Activated CD4-positive, alpha-beta T cell treated with anti-CD3 and anti-CD28 coated beads, Interleukin-2, amount 50 U/mL, for 24 hours (primary cell): Measurements from ENCODE around the gene PER1.
A peak's percentile ranks its signal among the peaks of the same experiment; 100 is the strongest.

ENCODE experiments used
- DNase-seq, 2 donors: peaks; one replicate each; pipeline ENCODE4 v3.0.0-alpha.2; 2020; ENCODE audit warnings: low read depth in 1 of 2, low spot score in 1 of 2

PER1 gene

DNA sequence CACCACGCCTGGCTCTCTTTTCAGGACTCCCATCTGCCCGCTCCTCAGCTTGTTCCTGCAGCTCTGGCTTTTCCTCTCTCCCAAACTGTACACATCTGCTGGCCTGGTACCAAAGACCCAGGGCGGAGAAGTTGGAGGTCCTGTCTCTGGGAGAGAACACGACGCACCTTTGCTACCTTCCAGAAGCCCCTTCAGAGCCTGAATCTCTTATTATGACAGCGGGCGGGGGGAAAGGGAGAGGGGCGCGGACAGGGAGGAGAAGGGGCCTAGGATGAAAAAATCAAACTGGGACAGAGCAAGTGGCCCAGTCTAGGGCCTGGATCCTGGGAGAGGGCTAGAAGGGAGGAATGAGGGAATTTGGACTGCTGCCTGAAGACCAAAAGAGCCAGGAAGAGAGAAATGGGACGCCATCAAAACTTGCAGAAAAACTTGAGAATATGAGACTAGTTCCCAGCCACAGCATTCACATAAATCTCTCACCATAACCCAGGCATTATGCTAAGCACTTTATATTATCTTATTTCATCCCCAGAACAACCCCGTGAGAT, 2.5 kb upstream of the PER1 start:
- no peak for DNase-seq

DNA sequence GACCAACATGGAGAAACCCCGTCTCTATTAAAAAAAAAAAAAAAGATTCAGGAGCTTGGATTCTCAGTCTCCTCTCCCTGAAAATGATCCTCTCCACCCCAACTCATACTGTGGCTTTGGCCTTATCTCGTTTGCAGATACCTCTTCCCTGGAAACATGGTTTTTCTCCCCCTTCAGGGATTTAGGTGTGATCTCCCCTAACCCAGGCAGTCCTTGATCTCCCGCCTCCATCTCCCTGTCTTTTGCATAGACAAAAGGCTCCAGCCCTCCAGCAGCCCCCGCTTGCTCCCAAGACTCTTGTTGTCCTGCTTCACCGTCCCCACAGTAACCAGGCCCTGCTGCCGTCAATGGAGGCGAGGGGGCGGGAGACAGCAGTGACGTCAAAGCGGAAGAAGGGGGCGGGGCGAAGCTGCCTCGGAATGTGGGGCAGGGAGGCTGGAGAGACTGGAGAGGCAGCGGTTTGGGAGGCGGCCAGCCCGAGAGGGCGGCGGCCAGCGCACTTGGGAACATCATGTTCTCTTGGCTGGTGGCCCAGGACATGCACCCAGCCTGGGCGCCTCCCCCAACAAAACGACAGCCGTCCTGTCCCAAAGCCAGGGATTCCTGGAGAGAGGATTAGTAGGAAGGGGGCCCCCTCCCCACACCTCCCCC, 1.9 kb upstream of the PER1 start:
- DNase-seq = peak; percentile 62 to 84

DNA sequence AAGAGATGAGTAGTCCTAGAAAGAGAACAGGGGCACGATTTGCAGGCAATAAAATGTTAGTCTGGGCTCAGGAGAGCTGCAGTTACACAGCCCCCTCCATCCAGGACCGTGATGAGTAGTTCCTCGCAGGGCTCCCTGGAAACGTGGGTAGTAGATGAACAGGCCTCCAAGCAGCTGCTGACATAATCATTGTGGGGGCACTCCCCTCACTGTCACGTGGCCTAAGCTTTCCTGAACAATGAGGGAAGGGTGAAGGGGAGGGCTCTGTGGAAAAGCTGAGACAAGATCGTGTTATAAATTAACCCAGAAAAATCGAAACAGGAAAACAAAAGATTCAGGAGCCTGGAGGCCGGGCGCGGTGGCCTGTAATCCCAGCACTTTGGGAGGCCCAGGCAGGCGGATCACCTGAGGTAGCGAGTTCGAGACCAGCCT, 1.3 kb upstream of the PER1 start:
- DNase-seq = peak; percentile 23 to 57

DNA sequence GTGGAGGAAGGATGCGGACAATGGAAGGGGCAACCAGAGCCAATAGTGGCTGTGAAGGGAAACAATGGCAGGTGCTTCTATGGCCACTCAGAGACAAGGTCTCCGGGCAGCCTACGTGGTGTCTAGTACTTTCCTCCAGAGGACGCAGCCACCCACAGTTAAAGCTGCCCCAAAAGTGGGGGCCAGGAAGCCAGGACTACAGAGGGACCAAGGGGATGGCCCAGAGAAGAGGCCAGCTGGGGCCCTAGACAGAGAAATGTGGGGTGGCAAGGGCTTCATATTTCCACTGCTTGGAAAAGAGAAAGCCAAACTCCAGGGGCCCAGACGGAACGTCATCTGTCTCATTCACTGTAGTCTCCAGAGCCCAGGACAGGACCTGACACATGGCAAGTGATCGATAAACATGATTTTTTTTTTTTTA, 837 bp upstream of the PER1 start:
- no peak for DNase-seq

DNA sequence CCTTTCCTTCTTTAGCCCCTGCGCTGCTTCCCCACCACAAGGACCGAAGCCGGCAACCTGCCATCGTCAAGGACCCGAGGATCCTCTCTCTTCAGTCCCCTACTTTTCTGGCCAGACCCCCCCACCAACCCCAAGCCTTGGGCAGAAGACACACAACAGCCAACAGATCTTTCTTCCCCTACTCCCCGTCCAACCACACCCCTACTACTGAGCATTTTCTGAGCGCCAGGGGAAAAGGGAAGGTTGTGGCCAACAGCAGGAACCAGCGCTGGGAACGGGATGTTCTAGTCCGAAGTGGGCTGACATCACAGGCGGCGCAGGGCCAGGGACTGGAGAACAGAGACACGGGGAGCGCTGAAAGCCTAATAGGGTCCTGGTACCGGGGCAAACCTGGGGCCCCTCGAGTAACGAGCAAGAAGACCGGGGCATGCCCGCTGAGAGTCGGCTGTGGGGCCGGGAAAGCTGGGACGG, 528 bp downstream of the PER1 start:
- no peak for DNase-seq

DNA sequence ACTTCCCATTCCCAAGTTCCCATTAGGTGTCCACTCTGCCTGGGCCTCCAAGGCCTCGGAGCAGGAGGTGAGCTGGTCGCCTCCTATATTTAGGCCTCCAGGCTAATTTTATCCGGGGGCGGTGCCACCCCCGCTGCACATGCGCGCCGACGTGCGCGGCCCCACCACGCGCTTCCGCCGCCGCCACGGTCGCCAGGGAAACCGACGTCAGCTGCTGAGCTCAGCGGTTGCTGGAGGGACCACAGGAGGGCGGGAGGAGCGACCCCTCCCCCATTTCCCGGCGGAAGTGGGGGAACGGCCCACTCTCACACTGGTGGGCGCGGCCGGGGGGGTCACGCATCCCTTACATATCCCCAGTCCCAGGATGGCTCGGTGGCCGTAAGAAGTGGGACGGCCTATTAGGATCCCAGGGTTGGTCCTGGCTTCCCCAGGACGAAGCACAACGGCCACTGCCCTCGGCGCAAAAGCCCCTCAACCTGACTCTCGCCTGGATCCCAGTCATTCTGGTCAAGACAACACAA, 1.0 kb downstream of the PER1 start:
- DNase-seq = peak; percentile 68 to 80

DNA sequence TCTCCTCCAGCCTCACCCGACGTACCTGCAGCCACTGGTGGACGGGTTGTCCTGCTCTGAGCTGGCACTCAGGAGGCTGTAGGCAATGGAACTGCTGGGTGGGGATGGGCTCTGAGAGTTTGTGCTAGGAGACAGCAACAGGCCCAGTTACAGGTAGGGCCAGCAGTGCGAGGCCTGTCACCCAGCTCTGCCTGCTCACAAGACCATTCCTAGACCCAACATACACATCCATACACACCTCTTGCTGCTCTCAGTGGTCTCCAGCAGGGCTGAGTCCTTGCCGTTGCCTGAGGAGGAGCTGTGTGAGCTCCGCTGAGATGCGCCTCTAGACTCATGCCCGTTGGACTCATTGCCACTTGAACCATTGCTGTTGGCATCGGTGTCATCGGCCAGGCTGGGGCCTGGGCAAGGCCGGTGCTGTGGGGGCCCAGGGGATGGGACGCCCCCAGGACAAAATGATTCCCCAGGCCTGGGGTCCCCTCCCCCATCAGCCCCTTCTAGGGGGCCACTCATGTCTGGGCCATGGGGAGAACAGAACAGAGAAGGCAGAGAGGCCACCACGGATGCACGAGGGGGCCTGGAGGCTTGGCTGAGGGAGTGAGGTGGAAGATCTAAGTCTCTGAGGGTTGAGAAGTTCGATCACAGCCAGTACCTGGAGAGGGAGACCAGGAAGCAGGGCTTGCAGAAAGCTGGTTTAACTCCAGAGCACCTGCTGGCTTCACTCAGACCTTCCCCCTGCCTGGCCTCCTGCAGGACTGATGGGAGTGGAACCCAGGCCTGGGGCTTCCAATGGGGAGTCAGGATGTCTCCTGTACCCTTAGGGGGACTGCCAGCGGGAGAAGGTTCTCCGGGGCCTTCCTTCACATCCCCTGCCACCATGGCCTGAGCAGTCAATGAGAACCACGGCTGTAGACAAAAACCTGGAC, 1.7 kb downstream of the PER1 start:
- no peak for DNase-seq

DNA sequence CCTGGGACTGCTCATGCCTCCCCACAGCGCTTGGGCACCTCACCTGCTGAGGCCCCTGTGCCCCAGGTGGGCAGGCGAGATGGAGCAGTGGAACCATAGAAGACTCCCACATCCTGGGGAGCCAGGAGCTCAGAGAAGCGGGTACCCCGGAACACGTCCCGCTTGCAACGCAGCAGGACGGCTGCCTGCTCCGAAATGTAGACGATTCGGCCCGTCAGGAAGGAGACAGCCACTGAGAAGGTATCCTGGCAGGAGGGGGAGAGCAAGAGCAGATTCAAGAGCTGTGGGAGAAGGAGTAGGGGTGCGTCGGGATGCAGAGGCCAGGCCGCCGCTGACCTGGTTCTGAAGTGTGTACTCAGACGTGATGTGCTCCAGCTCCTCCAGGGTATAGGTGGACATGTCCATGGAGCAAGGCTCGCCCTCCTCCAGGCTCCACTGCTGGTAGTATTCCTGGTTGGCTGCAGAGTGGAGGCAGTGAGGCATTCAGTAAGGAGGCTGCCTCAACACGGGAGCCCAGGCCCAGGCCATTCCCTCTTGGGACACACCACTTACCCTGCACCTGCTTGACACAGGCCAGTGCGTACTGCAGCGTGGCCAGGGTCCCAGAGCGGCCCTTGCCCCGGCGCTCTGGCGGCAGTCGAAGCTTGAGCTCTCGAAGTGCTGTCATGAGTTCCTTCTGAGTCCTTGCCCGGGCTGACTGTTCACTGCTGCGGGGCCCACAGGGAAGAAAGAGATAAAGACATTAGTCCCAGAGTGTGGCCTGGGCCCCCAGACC, 2.6 kb downstream of the PER1 start:
- DNase-seq = no peak

DNA sequence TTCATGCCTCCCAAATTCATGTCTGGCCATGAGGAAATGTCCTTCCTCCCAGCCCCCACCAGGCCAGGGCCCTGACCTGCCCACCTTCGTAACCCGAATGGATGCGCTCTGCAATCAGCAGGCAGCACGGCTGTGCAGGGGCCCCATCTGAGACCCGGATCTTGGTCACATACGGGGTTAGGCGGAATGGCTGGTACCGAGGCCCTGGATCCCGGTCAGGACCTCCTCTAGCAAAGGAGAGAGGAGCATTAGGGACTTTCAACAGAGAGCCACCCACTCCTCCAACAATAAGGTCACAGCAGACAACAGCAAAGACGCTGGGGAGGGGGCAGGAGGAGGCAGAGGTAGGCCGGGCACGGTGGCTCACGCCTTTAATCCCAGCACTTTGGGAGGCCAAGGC, 3.6 kb downstream of the PER1 start:
- no peak for DNase-seq

DNA sequence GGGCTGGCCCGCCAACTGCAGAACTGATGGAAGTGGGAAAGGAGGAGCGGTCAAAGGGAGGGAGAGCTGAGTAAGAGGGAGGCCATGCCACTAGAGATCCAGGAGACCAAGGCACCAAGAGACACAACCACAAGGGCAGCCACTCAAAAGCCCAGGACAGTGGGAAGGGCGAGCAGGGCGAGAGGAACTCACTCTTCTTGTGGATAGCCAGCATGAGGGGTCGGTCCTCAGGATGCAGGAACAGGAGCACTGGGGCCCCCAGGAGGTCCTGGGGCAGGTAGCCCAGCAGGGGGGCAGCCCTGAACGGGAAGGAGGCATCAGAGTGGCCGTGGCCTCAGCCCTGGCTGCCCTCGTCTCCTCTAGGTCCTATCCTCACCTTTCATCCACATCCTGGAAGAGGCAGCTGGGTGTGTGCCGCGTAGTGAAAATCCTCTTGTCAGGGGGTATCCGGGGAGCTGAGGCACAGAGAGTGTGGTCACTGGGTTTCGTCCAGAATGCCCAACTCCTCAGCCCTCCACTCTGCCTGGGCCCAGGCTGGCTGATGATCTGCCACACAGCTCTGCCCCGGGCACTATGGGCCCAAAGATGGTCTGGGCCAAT, 4.3 kb downstream of the PER1 start:
- no peak for DNase-seq

DNA sequence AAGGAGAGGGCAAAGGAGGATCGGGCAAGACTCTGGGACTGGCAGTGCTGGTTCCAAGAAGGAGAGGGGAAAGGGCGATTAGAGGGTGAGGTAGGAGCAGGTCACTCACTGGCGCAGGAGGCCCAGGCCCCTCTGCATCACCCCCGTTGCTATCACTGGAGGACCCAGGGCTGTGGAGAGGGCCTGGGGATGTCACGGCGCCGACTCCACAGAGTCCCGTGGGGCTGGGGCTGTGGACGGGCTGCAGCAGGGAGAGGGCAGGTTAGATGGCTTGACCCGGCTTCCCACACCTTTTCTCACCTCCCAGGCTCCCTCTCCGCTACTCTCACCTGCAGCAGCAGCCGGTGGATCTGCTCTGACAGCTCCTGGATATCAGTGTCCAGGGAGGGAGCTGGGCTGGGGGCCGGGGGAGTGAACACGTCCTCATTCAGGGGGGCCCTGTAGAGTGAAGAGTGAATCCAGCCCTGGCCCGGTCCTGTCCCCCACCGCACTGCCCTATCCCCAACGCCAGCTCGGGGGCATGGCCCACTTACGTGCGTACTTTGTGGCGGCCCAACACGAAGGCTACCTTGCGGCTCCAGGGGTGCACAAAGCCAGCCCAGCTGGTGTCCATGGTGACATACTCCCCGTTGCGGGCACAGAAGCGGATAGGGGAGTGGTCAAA, 4.9 kb downstream of the PER1 start:
- no peak for DNase-seq

DNA sequence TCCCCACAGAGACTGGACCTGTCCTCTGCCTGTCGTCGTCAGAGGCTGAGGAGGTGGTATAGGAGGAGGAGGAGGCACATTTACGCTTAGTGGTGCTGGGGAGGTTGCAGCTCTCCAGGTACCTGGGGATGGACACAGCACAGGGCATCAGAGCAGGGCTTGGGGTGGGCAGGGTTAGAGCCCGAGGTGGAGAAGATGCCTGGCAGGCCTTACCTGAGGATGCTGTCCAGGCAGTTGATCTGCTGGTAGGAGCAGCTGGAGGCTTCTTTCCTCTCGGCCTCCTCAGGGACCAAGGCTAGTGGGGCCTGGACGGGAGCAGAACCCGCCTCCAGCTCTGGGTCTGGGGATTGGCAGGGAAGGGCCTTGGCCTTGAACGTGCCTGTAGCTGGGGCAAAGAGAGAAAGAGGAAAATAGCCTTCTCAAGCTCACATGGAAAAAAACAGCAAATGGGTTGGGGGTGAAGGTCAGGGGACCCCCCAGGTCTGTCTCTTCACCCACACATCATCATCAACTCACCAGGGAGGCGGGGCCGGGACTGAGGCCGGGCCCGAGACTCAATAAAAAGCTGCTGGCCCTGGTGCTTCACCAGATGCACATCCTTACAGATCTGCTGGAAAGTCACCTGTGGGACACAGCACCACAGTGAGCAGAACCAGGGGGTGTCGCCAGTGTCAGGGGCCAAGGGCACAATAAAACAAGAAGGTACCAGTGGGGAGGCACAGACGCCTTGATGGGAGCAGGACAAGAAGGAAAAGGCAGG, 5.6 kb downstream of the PER1 start:
- no peak for DNase-seq

DNA sequence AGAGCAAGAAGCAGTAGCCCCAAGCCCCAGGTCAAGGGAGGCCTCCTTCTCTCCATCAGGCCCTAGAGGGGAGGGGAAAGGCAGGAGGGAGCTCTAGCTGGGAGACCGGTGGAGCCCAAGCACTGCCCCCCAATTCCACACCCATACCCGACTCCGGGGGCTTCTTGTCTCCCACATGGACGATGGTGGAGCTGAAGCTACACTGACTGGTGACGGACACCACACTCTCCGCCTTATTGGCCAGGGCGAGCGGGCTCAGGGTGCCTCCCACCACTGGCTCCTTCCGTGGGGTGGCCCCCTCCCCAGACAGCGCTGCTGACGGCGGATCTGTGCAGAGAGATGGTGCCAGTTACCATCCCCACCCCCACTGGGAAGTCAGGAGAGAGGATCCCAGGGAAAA, 6.4 kb downstream of the PER1 start:
- no peak for DNase-seq

DNA sequence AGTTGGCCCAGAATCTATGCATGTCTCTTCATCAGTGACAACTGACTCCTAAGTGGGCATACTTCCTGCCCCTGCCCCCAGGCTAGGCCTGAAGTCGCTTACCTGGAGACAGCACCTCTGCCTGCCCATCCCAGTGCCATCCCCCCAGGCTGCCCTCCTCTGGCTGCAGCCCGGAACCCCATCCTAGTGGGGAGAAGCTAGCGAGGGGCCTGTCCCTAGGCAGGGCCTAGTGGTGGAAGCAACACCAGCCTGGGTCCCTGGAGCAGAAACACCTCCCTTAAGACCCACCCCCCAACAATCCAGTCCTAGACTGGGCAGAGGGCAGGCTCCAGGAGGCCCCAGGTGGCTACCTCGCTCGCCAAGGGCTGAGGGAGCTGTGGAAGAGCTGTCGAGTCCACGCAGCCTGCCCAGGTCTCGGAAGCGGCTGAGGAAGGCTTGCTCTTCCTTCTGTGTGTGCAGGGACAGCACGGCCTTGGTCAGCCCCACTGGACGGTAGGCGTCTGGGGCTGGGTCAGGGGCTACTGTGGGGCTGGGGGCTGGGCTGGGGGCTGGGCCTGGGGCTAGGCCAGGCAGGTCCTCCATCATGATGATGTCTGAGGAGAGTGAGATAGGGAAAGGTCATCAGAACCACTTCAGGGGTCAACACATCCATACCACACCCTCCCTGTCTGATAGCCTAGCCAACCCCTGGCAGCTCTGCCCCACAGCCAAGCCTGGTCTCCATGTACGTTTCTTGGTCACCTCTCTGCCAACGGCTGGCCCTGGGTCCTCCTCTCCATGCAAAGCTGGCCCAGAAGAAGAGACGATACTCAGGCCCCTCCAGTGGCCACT, 7.6 kb downstream of the PER1 start:
- no peak for DNase-seq

DNA sequence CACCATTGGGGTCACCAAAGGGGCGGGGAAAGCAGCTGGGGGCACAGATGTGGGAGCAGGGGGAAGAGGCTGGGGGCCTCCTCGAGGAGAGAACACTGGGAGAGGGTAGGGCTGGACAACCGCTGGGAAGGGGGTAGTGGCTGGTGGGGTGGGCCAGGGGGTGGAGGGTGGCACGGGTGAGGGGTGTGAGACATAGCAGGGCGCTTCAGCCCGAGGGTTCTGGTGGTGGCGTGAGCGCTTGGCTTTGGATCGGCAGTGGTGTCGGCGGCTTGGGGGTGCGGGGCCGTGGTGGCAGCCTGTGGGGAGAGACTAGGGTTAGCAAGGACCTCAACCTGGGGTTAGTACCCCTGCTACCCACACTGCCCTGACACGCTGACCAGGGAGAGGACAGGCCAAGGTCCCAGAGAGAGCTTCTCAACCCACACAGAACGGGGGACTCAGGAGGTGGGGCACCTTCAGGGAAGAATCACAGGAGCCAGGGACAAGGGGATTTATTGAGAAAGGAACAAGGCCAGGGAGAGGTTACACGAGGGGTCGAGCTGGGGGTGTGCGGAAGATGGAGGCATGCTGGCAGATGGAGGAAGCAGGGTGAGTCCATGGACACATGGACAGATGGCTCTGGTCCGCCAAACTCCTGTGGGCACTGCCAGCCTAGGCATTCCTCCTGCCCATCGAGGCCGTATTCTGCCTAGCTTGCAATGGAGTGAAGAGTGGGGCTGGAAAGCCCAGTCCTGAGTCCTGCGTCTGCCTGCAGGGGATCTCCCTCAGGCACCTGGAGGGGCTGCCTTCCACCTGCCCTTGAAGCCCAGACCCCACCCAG, 8.4 kb downstream of the PER1 start:
- no peak for DNase-seq

DNA sequence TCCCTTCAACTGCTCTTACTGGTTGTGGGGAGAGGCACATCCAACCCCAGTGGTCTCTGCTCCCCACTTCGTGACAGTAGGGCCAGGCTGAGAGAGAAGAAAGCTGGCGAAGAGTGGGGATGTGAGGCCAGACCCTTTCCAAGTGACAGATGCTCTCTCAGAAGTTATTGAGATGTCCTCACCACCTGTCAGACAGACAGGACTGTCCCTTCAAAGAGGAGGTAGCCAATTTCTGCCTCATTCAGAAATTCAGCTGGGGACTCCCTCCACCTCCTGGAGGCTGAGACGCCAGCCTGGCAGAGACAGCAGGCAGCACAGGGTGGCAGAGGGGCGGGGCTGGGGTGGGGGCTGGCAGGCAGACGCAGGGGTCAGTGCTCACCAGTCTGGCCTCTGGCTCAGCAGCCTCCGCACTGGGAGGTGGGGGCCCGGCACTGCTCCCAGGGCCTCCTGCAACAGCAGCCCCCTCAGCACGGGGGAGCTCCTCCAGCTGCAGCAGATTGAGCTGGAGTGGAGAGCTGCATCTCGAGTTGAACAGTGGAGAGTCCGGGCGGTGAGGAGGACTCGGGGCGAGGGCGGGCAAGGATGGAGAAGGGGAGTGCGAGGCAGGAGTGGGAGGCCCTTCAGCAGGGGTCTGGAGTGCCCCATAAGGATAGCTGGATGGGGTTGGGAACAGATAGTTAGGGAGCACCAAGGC, 9.2 kb downstream of the PER1 start:
- DNase-seq = no peak
